Kidney (tissue), 14 donors: ENCODE results near the gene ARSH. TPM values are rescaled to one million over a fixed set of nuclear protein-coding genes. Genes with fewer than 3 reads are reported as not detected.

Experiments used
- DNase-seq, 5 donors: peaks; one replicate each; pipeline ENCODE4 v3.0.0-alpha.2; 2013 to 2020
- FAIRE-seq: peaks from 2 replicates; lab custom pipeline; 2012; peaks lifted over from hg19 to GRCh38; lab: Jason Lieb, UNC
- H3K27ac ChIP-seq, 2 donors: one replicate each; pipeline ENCODE4 v1.7.0; 2013; ENCODE audit warnings: low read depth in 2 of 2, low read length in 2 of 2, inconsistent platforms in 1 of 2
- H3K27me3 ChIP-seq: one replicate; pipeline ENCODE4 v1.7.1; 2013; ENCODE audit warnings: low read length, inconsistent platforms; ENCODE audit not compliant: control insufficient read depth, insufficient read depth
- H3K36me3 ChIP-seq, 3 donors: one replicate each; pipeline versions ENCODE4 v1.7.0 to v1.7.1; 2013; ENCODE audit warnings: low read length in 3 of 3, control low read depth in 1 of 3, inconsistent platforms in 1 of 3; ENCODE audit not compliant: insufficient read depth in 3 of 3, control insufficient read depth in 2 of 3
- H3K4me1 ChIP-seq, 3 donors: one replicate each; pipeline versions ENCODE4 v1.7.0 to v1.7.1; 2013; ENCODE audit warnings: low read length in 3 of 3, inconsistent platforms in 1 of 3, low read depth in 1 of 3; ENCODE audit not compliant: control insufficient read depth in 2 of 3, insufficient read depth in 2 of 3
- H3K4me3 ChIP-seq, 3 donors: one replicate each; pipeline versions ENCODE4 v1.7.0 to v1.8.1; 2013; ENCODE audit warnings: low read length in 3 of 3, control low read depth in 1 of 3, inconsistent platforms in 1 of 3
- H3K9ac ChIP-seq, 3 donors: one replicate each; pipeline versions ENCODE4 v1.7.0 to v1.7.1; 2013; ENCODE audit warnings: low read length in 3 of 3, control low read depth in 1 of 3, inconsistent platforms in 1 of 3
- H3K9me3 ChIP-seq, 3 donors: one replicate each; pipeline versions ENCODE4 v1.7.0 to v1.7.1; 2013; ENCODE audit warnings: low read length in 3 of 3, control low read depth in 1 of 3, inconsistent platforms in 1 of 3; ENCODE audit not compliant: control insufficient read depth in 2 of 3, insufficient read depth in 1 of 3
- intact Hi-C: fragments of 100-400 bp; cut with DNase I; formaldehyde crosslinking; loops from one replicate; pipeline ENCODE4 v1.11.1; 2022
- polyA plus RNA-seq: library from polyadenylated mRNA; stranded (reverse); fragments of 350-450 nt; fragmentation: Illumina TruSeq; extraction: RNeasy Lipid Tissue Mini Kit (QIAGEN cat#74804); gene quantifications from one replicate; pipeline ENCODE4 v1.2.3, GENCODE V29; 2014; ENCODE audit warnings: low read depth, low replicate concordance; ENCODE audit not compliant: insufficient read depth
- total RNA-seq: library from RNA; stranded (reverse); fragmentation: NEBNext Ultra II Directional; extraction: Animal tissue kit (Norgen Biotek cat#: 25700); gene quantifications from one replicate; pipeline ENCODE4 v1.2.1, GENCODE V29; 2021
- TF ChIP-seq, protein P1 (sequence below): IDR thresholded peaks from 3 replicates; pipeline ENCODE4 v1.5.1; 2012; ENCODE audit warnings: mild to moderate bottlenecking, moderate library complexity, borderline replicate concordance; ENCODE audit not compliant: insufficient read depth; ENCODE audit errors: extremely low read depth
- donor health status: control.
- donor health status: control.
- donor health status: control.
- donor health status: control.
- donor health status: control.
- donor health status: DM: yes; HTN: yes; CAD: no.
- donor health status: Normal renal cell carcinoma (clear cell type).

ARSH gene
- total and polyA plus RNA-seq, 2 donors from 2014 or later = not detected

DNA sequence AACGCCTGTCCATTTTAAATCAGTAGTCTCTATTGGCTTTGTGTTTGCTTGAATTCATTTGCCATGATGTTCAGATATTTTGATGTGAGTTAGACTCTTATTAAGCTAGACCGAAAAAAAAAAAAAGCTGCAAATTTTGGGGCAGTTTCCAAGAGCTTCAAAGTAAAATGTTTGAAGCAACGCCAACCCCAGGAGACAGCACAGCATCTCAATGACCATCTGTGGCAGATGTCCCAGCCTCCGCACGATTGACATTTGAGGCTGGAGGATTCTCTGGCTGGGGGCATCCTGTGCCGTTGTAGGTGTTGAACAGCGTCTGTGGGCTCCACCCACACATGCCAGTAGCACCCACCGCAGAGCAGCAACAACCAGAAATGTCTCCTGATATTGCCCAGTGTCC, 17.8 kb downstream of the ARSH start:
- H3K27me3 ChIP-seq = no peaks in the 10 kb centered on the region
- intact Hi-C loops = no loop called here
- TF ChIP-seq, protein P1, sequence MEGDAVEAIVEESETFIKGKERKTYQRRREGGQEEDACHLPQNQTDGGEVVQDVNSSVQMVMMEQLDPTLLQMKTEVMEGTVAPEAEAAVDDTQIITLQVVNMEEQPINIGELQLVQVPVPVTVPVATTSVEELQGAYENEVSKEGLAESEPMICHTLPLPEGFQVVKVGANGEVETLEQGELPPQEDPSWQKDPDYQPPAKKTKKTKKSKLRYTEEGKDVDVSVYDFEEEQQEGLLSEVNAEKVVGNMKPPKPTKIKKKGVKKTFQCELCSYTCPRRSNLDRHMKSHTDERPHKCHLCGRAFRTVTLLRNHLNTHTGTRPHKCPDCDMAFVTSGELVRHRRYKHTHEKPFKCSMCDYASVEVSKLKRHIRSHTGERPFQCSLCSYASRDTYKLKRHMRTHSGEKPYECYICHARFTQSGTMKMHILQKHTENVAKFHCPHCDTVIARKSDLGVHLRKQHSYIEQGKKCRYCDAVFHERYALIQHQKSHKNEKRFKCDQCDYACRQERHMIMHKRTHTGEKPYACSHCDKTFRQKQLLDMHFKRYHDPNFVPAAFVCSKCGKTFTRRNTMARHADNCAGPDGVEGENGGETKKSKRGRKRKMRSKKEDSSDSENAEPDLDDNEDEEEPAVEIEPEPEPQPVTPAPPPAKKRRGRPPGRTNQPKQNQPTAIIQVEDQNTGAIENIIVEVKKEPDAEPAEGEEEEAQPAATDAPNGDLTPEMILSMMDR = no peak

DNA sequence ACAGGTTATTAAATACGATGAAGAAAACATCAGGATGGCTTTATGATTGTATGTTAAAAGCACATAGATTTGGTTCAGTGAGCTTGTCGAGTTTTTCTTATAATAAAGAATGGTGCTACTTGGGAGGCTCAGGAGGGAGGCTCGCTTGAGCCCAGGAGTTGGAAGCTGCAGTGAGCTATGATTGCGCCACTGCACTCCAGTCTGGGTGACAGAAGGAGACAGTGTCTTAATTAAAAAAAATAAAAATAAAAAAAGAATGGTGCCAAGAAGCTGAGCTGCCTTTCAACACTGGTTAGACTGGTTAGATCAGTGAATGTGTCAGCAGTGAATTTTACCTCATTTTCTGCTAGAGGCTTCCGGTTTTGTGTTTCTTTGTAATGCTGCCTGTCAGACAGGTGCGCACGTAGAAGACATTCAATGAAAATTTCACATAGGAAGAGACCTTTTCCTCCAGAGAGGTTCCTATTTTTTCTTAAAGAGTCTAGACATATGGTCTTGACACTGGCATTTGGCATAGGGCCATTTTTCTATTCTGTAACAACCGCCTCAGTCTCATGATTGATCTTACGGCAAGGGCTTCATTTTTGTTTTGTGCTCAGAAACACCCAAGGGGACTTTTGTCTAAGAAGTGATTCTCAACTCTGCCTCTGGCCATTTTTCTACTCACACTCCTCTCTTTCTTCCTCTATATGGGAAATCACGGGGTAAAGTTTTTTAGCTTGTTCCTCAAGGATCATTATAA, 19.9 kb downstream of the ARSH start:
- H3K27ac ChIP-seq = no peak overlapping the region
- intact Hi-C loops = no loop called here
- FAIRE-seq = no peak

More for the DNA sequence above, 17.8 kb downstream of the ARSH start:
- Histone ChIP-seq H3K4me3 (no peak overlapping the region), H3K27ac (no peak overlapping the region), H3K4me1 (no peaks in the 10 kb centered on the region), H3K36me3 (no peaks in the 10 kb centered on the region), H3K9ac (no peak overlapping the region), H3K9me3 (no peaks in the 10 kb centered on the region)
- DNase-seq (no peak), FAIRE-seq (no peak)

DNA sequence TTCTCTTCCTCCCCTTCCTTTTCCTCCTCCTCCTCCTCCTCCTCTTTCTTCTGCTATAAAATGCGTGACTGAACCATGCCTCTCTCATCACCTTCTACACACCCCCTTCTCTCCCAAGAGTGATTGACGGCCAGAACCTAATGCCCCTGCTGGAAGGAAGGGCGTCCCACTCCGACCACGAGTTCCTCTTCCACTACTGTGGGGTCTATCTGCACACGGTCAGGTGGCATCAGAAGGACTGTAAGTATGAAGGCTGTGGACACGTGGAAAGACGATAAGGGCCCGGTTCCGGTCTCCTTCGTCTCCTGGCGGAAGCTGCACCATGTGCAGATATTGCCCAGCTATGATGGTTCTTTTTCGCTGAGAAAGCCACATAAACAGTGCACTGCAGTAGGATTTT, 22.8 kb downstream of the ARSH start:
- DNase-seq = no peak
- Histone ChIP-seq H3K27me3 (no peaks in the 10 kb centered on the region), H3K9me3 (no peaks in the 10 kb centered on the region), H3K4me1 (no peaks in the 10 kb centered on the region), H3K4me3 (no peak overlapping the region), H3K27ac (no peak overlapping the region), H3K36me3 (no peaks in the 10 kb centered on the region), H3K9ac (no peak overlapping the region)
- intact Hi-C loops = no loop called here
- TF ChIP-seq, protein P1 = no peak
- no peak for FAIRE-seq

More for the DNA sequence above, 19.9 kb downstream of the ARSH start:
- H3K4me3 ChIP-seq = no peak overlapping the region
- no peak overlapping the region for H3K9ac ChIP-seq
- no peaks in the 10 kb centered on the region for H3K9me3 ChIP-seq
- H3K36me3 ChIP-seq = no peaks in the 10 kb centered on the region
- no peaks in the 10 kb centered on the region for H3K4me1 ChIP-seq
- H3K27me3 ChIP-seq = no peaks in the 10 kb centered on the region
- TF ChIP-seq, protein P1 = no peak
- peak in 2 of 5 donors; percentile 11 to 37 for DNase-seq
